GM21390 (cell line): Measurements from ENCODE around the gene KCNT1.

Experiments used
- ATAC-seq: cut with Tn5 transposase; IDR thresholded peaks from one replicate; pipeline ENCODE4 v1.9.1; 2021; ENCODE audit not compliant: unreplicated experiment

The KCNT1 gene

GRCh38 chr9:135815830-135816650 lies 114.1 kb downstream of the KCNT1 start:
- no peak for ATAC-seq

DNA sequence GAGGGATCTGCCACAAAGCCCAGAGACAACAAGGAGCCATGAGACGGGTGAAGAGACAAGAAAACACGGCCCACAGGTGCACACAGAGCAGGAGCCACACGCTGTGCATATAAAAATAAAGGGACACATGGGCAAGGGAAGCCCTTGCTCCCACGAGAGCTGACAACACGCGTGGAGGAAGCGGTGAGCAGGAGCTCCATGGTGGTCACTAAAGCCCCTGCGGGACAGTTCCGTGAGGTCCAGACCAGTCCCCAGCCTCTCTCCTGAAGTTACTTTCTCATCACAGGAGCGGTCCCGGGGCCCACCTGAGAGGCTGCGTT lies 114.6 kb downstream of the KCNT1 start:
- ATAC-seq: no peak

GRCh38 chr9:135817951-135818717 lies 116.1 kb downstream of the KCNT1 start:
- no peak for ATAC-seq

DNA sequence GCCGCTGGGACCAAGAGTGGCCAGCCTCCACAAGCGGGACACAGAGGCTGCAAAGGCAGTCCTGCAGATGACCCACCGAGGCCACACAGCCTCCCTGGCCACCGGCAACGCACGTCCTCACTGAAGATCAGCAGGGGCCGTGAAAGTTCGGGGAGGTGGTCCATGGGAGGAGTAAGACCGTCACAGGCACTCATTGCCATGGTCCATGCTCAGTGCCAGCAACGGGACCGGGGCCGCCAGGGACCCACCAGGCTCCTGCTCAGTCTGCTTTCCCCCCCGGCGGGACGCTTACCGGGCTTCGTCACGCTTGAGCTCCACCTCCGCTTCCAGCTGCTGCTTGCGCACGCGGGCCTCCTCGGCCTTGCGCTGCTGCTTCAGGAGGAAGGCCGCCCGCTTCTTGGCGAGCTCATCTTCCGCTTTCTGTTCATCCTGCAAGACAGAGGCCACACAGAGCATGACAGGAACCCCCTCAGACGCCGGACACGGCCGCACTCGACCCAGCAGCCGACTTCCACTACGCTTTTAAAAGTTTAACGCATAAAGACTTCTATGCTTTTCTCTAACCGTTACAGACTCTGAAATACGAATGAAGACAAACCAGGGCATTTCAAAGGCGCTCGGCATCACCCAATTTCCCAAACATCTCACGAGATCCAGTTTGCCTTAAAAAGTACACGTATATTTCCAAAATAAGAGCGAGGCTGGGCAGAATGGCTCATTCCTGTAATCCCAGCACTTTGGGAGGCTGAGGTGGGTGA lies 116.9 kb downstream of the KCNT1 start:
- no peak for ATAC-seq

- ATAC-seq: no peak
Measured at GRCh38 chr9:135819905-135820304, 117.9 kb downstream of the KCNT1 start.

DNA sequence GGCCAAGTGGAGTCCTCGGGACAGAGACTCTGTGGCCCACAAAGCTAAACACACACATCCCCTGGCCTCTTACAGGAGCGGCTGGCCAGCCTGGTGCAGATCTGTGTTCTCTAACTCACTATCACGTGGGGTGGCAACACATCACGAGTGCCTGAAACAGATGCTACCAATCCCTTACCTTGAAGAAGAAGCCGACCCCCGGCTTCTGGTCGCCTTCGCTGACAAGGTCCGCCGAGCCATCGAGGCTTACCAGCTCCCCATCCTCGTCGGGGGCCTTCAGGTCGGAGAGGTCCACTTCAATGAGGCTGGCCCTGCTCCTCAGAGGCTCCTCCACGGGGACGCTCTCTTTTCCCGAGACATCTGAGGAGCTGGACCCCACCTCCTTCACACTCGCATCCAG lies 118.7 kb downstream of the KCNT1 start:
- ATAC-seq: no peak

DNA sequence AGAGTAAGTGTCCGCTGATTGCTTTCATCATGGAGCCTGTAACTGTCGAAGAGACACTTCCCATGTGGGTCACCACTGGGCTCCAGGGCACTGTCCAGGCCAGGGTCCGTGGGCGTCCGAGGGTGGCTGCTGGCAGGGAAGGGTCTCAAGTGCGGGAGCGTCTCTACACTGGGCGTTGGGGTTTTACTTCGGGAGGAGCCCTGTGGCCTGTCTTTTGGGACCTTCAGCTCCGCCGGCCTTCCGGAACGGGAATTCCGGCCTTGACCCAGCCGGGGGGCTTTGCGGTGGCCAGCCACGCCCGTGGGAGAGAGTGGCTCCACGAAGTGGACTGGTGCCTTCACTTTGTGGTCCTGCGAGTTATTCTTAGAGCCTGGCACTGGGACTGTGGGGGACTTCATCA lies 119.1 kb downstream of the KCNT1 start:
- ATAC-seq: no peak

GRCh38 chr9:135821733-135822373 lies 119.9 kb downstream of the KCNT1 start:
- ATAC-seq: no peak

DNA sequence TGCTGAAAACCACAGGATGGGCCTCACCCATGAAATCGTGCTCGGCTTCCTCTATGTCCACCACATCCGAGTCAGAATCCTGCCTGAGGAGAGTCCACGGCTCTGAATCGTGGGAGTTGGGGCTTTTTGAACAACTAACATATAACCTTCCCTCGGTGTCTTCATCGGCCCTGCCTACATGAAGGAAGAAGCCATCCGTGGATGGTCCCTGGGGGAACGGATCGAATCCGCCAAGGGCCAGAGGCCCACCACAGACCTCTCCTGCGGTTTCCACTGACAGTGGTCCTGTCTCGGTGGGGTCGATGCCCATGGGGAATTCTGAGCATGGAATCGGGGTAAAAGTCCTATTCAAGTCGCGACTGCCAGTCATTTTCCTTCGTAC lies 120.4 kb downstream of the KCNT1 start:
- ATAC-seq: no peak

GRCh38 chr9:135823036-135823435 lies 121.1 kb downstream of the KCNT1 start:
- no peak for ATAC-seq

- ATAC-seq: no peak
Measured at GRCh38 chr9:135825435-135826187, 123.6 kb downstream of the KCNT1 start.

- no peak for ATAC-seq
Measured at GRCh38 chr9:135826188-135826545, 124.2 kb downstream of the KCNT1 start.

DNA sequence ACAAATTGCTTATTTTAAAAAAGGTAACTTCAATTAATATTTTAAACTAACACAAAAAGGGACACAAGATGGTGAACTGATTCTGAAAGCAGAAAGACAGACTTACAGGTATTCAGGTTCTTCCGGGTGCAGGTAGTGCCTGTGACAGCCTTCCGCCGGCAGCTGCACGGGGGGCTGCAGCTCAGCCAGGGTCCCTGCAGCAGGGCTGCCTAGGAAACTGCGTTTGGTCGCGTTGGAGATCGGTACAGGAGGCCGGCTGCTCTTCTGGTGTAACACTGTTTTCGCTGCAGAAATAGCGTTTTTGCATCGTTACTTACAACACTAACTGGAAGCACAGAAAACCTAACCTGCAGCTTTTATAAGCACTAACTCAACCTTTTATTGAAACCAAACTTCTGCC lies 125.3 kb downstream of the KCNT1 start:
- no peak for ATAC-seq

GRCh38 chr9:135827866-135828580 lies 126.0 kb downstream of the KCNT1 start:
- ATAC-seq: no peak

DNA sequence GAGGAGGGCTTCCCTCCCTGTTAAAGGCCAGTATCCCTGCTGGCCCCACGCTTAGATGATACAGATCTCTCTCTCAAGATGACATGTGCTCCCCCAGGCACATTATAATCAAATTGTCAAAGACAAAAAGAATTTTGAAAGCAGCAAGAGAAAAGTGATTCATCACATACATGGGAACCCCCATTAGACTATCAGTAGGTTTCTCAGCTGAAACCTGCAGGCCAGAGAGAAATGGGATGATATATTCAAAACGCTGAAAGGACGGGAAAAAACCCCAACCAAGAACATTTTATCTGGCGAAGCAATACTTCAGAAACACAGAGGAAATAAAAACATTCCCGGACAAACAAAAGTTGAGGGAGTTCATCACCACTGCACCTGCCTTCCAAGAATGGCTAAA lies 126.7 kb downstream of the KCNT1 start:
- no peak for ATAC-seq

- no peak for ATAC-seq
Measured at GRCh38 chr9:135830496-135830895, 128.5 kb downstream of the KCNT1 start.

DNA sequence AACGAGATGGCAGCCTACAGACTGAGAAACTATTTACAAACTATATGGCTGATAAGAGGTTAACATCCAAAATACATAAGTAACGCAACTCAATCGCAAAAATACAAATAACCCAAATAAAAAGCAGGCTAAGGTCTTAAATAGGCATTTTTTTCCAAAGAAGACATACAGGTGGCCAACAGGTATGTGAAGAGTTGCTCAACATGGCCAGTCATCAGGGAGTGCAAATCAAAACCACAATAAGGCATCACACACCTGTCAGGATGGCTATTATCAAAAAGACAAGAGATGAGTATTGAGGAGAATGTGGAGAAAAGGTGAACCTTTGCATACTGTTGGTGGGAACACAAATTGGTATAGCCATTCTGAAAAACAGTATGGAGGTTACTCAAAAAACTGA lies 131.9 kb downstream of the KCNT1 start:
- ATAC-seq: no peak

DNA sequence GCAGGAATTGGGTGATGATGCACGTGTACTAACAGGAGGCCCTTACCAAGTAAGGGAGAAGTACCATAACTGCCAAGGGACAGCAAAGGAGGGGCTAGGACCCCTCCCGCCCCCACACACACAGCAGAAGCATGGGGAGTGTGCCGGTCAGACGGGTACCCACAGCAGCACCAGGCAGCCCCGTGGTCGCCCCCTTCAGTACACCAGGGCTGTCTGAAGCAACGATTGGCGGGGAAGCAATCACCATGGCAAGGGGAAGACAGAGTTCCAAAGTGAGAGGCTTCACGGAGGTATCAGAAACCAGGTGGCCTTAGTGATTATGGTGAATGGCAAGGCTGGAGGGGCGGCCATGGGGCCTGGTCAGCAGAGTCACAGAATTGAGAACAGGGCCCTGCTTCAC lies 133.1 kb downstream of the KCNT1 start:
- no peak for ATAC-seq

GRCh38 chr9:135839516-135839915 lies 137.5 kb downstream of the KCNT1 start:
- no peak for ATAC-seq

DNA sequence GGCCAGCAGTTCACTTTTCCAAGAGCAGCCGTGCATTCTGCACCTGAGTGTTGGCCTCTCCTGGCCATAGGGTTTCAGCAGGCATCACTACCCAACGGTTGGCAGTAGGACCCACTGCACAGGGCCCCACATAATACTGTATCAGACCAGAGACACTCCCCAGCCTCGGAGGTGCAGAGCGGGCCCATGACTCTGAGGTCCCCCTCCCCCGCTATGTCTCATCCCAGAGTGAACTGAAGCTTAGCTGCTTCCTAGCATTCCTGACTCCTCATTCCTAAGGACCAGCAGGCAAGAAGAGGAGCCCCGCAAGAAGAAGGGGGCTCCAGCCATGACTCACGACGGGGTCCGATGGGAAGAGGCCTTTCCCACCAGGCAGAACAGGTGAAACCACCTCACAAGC lies 138.1 kb downstream of the KCNT1 start:
- ATAC-seq: no peak
